ENCODE results near the gene CEP85. TPM values are rescaled to one million over a fixed set of nuclear protein-coding genes. Genes with fewer than 3 reads are reported as not detected.
"Not testable (repeated sequence)": the region's sequence is repeated elsewhere in the genome, so short reads cannot be mapped to it uniquely, and the experiment has no call there.

The CEP85 gene
- polyA plus RNA-seq, 3 donors, result 13.7 to 18.9 (median 15.0) TPM

DNA sequence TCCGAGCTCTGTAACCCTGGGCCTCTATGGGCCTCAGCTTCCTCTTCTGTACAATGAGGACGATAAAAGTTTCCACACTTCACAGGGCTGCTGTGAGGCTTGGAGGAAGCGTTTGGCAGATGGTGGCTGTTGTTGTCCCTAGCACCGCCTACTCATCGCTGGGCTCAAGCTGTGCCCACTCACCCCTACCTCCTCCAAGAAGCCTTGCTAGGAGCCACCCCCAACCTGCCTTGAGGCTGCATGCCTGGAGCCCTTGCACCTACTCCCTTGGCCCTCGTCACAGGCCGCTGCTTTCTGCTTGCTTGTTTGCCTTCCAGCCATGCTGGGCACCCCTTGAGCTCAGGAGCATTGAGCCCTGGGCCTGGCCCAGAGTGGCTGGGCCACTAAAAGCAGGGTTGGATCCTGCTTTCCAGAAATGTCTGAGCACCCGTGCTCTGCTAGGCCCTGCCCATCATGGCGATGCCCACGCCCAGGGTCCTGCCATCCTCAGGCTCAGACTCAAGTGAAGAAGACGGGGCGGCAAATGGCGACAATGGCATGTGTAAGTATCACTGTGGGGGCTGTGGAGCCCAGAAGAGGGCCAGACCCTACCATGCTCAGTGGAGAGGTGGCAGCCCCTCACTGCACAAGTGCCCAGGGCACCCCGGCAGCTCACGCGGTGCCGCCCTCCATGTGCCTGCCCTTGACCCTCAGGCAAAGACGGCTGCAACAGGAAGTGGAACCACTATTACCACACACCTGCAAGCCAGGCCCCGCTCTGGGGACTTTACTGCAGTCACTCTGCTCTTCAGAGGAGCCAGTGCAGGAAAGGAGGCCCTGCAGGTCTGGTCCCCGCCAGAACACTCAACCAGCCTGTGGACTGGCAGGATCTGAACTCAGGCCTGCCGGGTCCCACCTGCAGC is 55.4 kb downstream of the CEP85 start:
- DNase-seq (ENCODE audit: low read depth in 3 of 3, low spot score in 2 of 3), result no peak

DNA sequence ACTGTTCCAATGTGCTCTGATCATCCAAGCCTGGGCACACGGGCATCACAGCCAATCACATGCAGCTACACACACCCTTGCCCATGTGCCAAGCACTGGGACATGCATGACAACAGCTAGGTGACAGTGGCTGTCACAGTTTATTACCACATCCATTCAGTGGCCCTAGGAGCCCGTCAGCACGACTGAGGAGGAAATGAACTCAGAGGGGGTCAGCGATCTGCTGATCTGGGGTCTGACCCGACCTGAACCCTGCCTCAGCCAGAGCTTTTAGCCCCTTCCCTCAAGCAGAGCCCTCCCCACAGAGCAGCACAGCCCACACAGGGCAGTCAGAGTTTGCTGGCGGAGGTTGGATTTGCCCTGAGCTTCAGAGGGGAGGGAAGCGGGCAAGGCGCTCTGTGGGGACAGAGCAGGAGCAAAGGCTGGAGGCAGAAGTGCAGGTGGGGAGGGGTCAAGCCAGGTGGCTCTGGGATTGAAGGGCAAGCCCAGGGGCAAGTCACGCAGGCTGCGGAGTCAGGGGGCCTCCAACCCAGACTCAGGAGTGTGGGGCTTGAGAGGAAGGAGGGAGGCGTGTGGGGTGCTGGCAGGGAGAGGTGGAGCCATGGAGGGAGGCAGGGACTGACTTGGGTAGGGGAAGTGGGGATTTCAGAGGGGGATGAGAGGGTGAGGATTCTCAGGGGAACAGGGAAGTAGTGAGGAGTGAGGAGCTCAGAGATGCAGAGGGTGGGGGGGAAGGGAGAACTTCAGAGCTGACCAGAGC is 56.3 kb downstream of the CEP85 start:
- DNase-seq (ENCODE audit: low read depth in 3 of 3, low spot score in 2 of 3), result no peak

DNA sequence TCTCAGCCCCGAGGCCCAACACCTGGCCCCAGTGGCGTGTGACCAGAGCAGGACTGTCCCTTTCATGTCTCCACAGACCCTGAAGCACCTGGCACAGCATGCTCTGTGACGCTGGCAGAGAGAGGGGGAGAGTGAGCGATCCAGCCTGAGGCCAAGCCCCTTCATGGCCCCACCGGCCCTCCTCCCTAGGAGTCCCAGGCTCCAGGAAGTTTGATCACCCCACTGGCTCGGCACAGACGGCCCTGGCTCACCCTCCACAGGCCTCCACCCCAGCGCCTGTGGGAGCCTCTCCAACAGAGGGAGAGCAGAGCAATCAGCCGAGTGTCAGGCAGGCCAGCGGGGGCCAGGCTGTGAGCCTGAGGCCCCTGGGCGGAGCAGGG is 56.9 kb downstream of the CEP85 start:
- DNase-seq (ENCODE audit: low read depth in 3 of 3, low spot score in 2 of 3), result no peak

DNA sequence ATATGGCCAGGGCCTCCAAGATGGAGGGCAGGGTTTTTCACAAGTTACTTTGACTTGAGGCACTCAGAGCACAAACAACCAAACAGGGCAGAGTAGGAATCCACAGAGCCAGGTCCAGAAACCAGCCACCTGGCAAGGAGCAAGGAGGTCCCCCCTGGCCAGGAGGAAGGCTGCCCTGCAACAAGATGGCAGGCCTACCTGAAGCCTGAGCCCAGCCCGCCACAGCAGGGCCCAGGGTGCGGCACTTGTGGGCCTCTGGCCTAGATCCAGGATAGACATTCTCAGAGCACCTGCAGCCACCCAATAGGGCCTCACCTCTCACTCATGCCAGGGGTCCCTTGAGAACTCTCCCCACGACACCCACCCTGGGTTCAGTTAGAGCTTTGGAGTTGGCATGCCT is 57.4 kb downstream of the CEP85 start:
- DNase-seq (ENCODE audit: low read depth in 3 of 3, low spot score in 2 of 3), result no peak

DNA sequence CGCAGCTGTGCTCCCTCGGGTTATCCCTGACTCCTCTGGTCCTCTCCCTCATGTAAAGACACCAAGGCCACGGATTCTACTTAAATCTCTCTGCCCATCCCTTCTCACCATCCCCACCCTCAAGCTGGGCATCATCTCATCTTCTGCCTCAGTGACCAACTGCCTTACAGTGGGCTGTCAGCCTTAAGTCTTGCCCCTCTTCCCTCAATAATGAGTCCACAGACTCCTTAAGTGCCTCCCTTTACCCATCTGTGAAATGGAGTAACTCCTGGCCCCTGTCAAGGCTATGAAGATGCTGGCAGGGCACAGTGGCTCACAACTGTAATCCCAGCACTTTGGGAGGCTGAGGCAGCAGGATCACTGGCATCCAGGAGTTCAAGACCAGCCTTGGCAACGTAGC is 57.9 kb downstream of the CEP85 start:
- DNase-seq (ENCODE audit: low read depth in 3 of 3, low spot score in 2 of 3), result no peak

DNA sequence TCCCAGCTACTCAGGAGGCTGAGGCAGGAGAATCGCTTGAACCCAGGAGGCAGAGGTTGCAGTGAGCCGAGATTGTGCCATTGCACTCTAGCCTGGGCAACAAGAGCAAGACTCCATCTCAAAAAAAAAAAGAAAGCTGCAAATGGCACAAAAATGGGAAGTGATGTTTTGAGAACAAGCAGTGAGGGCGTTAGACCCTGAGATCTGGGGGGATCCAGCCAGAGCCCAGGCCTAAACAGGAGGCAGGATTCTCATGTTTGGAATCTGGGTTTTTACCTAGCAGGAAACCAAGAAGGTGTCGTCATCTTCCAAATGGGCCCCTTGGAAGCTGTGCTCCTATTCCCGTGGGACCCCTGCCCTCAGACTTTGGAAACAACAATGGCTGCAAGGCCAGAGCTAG is 58.7 kb downstream of the CEP85 start:
- DNase-seq (ENCODE audit: low read depth in 3 of 3, low spot score in 2 of 3), result not testable (repeated sequence)

DNA sequence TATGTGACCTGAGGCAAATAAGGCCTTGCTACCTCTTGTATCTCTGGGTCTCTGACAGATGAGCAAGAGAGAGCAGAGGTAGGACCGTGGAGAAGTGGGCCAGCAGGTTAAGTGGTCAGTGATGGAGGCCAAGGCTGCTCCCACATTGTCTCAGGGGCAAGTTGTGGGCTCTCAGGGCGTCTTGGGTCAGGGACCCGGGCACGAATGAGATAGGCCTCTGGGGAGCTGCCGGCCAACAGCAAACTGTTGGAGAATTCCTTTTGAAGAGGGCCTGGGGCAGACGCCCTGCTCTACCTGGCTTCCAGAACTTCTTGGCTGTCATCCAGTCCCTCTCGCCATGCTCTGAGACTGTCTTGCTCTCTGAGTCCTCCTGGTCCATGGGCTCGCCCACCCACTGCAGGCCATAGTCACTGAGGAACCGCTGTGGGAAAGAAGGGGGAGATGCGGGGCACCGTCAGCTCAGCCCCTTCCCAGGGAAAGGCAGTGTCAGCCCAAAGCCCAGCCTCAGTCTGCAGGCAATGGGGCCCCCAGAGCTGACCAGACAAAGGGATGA is 60.0 kb downstream of the CEP85 start:
- no peak for DNase-seq (ENCODE audit: low read depth in 3 of 3, low spot score in 2 of 3)

DNA sequence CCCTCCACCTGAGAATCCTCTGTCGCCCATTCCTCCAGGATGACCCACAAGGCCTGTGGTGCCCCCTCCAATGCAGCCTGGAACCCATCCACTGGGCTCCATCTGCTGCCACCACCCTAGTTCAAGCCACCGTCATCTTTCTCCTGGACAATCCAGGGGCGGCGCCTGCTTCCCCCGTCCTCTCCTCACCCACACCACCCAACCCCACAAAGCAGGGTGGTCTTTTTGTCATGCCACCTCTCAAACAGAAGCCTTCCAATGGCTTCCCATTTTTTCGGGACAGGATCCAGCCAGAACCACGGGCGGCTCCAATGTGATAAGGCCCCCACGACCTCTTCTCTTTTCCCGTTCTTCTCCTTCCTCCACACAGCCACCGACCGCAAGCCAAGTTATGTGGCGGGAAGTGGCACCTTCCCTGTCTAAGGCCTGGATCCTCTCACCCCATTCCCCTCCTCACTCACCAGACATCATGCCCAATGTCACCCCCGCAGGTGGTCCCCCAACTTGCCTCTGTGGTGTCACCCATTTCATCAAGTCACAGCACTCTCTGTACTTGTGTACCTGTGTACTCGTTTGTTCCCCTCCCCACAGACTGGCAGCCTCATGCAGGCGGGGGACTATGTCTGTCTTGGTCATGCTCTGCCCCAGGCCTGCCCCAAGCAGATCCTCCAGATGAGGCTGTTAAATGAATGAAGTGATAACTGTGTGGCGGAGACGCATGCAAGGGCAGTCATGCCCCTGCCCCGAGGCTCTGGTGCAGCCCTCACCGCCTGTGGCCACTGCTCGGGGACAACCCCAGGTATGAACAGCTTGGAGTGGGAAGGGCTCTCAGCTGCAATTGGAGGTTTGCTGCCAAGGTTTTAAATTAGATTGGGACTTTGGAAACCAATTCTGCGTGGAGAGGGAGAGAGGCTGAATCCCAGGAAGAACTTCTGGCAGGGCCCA is 61.5 kb downstream of the CEP85 start:
- no peak for DNase-seq (ENCODE audit: low read depth in 3 of 3, low spot score in 2 of 3)

DNA sequence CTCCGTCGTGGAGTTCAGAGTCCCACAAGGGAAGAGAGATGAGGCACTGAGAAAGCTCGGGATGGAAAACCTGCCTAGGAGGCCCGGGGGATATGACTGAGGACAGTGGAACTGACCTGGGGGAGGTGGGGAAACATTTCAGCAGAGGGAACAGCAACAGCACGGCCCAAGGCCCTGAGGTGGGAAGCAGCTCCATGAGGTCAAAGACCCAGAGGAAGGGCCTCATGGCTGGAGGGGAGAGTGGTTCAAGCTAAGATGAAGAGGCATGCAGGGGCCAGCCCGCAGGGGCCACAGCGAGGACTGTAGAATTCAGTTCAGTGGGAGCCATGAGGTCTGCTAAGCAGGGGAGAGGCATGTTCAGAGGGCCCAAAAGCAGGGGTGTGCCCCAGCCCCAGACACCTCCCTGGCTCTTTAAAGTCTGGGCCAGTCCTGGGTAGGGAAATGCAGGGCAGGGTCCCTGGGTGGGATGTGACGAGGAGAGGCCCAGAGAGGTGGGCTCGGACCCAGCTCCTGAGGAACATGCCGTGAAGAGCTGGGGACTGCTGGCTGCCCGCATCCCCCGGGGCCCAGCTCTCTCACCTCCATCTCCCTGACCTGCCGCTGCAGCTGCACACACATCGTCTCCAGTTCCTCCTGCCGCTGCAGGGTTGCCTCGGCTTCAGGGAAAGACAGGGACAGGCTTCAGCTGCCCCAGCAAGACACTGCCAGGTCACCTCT is 62.5 kb downstream of the CEP85 start:
- no peak for DNase-seq (ENCODE audit: low read depth in 3 of 3, low spot score in 2 of 3)

DNA sequence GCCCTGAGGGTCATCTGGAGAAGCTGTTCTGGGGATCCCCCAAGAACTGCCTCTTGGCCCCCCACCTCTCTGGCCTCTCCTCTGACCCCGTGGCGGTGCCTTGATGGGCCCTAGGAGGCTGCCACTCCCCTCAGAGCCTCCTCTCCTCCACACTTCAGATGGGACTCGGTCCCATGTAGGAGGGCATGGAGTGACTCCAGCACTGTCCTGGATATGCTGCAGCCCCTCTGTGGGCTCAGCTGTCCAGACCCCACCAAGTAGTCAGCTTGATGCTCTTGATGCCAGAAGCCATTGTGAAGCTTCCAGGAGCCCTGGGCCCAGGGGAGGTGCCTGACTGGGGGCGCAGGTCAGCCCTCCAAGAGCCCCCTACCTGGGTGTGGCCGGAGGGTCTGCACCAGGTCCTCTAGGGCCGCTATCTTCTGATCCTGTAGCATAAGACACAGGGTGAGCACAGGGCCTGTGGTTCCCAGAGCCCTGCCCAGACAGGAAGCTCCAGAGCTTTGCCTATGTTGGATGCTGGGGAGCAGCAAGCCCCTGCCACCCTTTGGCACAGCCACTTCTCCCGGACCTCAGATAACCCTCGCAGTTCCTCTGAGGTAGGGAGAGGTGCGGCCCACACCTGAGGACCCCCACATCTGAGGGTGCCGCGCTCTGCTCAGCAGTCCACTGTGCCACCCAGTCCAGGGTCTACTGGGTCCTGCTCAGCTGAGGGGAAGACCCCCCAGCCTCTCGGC is 63.2 kb downstream of the CEP85 start:
- no peak for DNase-seq (ENCODE audit: low read depth in 3 of 3, low spot score in 2 of 3)

DNA sequence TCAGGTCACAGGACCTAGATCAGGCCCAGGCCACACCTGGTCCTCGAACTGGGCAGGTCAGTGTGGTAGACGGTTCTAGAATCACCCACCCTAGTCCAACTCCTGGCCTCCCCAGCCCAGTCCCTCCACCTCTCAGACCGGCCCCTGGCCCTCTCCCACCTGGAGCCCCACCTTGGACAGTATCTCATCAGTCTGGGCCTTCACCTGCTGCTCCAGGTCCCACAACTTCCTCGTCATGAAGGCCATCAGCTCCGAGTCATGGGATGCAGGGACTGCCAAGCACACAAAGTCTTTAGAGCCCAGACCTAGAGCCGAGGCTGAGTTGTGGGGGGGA is 63.8 kb downstream of the CEP85 start:
- DNase-seq (ENCODE audit: low read depth in 3 of 3, low spot score in 2 of 3), result no peak

DNA sequence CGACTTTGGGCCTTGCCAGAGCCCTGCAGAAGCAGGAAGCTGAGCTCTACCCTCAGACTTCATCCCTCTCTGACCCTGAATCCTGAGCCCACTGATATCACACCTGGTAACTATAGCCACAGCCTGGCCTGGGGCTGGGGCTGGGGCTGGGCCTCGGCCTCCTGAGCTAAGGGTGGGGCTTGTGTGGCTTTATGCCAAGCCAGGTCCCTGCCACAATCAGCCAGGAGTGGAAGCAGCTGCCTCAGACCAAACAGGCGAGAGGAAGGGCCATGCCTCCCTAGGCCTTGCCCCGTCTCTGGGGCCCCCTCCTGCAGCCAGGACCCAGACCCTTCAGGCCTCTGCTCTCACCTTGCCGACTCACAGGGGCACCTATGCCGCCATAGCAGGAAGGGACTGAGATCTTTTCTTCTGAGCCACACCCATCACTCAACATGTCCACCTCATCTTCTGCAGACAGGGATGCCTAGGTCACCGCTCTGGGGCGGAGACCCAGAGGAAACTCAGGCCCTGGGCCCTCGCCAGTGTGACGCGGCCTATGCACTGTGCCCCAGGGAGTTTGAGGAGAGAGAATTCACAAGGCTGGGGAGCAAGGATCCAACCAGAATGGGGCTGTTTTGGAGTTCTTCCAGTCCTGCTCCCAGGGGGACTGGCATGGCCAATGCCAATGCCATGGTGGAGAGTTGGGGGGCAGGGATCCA is 66.7 kb downstream of the CEP85 start:
- no peak for DNase-seq (ENCODE audit: low read depth in 3 of 3, low spot score in 2 of 3)

DNA sequence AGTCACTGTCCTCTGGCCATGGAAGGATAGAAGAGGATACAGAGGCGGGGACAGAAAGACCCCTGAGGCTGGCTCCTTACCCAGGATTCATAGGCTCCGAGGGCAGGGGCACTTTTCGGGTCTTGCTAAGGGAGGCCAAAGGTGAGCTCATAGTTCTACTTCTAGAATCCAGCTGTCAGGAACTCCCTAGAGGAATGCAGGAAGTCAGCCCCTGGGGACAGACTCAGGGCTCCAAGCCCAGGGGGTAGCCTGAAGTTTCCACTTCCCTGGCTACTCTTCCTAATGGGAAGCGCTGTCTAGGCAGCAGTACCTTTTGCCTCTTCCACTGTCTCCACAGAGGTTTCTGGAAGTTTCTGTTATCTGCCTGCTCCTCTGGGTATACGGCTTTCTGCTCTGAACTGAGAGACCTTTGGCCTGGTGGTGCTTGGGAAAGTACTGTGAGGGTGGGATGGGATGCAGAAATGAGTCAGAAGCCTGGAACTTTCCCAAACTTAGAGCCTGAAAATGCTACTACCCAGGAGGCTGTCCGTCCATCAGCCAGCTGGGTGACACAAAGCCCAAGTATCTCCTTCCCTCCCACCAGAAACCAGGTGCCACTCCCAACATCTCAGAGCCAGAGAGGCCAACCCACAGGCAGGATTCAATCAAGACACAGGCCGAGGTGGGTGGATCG is 68.9 kb downstream of the CEP85 start:
- no peak for DNase-seq (ENCODE audit: low read depth in 3 of 3, low spot score in 2 of 3)

DNA sequence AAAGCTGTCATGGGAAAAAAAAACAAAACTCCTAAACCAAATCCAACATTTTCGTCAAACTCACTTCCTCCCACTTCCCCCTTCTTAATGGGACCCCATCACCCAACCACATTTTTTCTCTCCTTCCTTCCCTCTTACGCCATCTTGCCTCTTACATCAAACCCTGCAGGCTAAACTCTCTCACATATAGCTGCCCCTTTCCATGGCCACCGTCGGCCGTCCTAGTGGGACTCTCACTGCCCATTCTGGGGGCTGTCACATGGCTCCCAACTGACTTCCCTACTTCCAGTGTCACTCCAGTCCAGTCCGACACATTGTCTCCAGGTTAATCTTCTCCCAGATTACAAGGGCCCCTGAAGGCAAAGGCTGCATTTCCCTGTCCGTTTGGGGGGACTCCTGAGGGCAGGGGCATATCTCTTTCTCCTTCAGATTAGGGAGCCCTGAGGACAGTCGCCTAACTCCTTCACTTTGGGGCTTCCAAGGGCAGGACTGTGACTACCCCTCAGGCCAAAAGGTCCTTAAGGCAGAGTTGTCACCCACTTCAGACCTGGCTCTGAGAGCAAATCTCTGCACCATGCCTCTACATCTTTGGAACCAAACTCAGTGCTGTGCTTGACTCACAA is 71.8 kb downstream of the CEP85 start:
- no peak for DNase-seq (ENCODE audit: low read depth in 3 of 3, low spot score in 2 of 3)

DNA sequence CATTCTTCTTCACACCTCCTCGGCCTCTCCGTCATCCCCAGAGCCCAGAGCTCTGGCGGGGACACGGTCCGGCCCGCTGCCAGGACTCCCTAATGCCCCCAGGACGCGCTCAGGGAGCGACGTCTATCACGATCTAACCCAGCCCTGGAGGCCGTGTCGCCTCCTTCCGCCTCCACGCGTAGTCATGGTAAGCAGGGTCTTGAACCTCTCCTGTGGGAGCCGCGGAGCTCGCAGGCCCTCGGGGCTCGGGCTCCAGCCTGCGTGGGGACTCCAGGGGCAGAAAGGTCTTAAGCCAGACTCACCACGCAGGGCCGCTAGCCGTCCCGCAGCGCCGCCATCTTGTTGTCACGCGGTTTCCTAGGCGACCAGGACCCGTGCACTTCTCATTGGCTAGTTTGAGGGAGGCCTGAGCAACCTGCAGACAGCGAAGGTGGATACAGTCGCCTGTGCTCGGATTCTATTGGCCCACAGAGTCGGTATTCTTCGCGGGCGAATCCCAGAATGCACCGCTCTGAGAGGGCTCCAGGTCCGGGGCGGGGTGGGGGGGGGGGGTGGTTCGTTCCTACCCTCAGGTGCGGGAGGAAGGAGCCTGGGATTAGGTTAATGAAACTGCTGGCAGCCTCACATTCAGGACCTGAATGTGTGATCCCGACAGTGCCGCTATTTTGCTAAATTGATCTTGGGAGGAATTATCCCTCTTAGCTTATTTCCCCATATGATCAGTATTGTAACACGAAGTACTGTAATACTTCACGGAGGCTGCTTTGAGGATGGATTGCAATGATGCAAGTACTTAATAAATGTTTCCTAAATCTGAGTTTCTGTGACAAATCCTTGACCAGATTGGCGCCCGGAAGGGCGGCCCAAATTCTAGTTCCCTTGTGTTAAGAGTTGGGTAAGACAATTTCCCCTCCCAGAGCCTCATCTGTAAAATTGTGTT is 72.6 kb downstream of the CEP85 start, which contains the start of gene UBXN11:
Gene UBXN11, minus strand, starts transcription at position 347 of the 940 bp plus-strand sequence. CDS start 3,753 bp downstream, outside the sequence.
- peak; percentile 77 to 88 (median 84) for DNase-seq (ENCODE audit: low read depth in 3 of 3, low spot score in 2 of 3)

DNA sequence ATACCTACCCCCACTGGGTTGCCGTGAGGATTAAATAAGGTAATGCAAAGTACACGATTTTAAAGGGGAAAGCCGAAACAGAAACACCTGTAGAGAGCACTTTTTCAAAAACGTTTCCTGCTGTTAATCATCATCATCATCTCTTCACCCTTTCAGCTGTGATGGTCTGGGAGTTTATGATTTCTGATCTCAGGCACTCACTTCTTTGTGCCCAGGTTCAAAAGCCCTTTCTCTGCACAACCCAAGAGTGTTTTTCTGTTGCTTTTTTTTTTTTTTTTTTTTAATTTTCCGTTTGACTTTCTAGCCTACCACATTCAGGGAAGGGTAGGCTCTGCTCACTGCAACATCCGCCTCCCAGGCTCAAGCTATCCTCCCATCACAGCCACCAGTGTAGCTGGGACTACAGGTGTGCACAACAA is 73.4 kb downstream of the CEP85 start:
- DNase-seq (ENCODE audit: low read depth in 3 of 3, low spot score in 2 of 3), result no peak

All from right renal cortex interstitium (tissue), 3 donors.